ENCODE results near the gene CCDC158.
"Not testable (repeated sequence)": the region's sequence is repeated elsewhere in the genome, so short reads cannot be mapped to it uniquely, and the experiment has no call there.

The CCDC158 gene

DNA sequence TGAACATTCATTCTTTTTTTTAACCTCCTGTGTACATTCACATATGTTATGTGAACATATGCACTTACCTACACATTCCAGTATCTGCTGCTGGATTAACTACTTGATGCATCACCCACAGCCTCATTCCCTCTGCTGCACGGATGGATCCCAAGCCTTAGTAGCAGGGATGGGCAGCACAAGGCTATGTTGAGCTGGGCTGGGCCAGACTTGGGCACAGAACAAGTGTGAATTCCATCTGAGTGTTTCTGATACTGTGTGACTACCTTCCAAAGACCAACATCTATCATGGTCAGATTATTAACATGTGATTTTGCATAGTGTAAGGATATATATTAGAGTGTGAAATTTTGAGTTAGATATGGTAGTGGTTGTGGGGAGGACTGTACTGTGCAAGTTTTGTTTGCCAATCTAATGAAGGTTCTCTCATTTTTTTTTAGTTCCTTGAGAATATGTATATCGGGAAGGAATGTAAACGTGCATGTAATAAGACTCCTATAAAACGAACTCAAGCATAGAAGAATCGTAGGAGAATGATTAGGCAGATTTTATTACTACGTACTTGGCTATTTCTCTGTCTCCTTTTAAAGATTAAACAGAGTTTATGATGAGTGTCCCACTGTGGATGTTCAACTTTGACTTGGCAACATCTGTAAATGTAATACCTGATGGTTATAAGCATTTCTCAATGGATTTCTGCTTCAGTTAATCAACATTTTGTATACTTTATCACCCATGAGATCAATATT, 137.8 kb downstream of the CCDC158 start:
- no peak for DNase-seq (ENCODE audit: low read depth)
- no peak for TF ChIP-seq CTCF (conservative IDR thresholded peaks at IDR 0.05; ENCODE audit: low read depth, low read length)
- H3K4me3 ChIP-seq (ENCODE audit: low read depth, low read length) = no peak overlapping the region

GRCh38 chr4:76281594-76281993, 139.3 kb downstream of the CCDC158 start:
- H3K4me3 ChIP-seq (ENCODE audit: low read depth, low read length); DNase-seq (ENCODE audit: low read depth): not testable (repeated sequence)

DNA sequence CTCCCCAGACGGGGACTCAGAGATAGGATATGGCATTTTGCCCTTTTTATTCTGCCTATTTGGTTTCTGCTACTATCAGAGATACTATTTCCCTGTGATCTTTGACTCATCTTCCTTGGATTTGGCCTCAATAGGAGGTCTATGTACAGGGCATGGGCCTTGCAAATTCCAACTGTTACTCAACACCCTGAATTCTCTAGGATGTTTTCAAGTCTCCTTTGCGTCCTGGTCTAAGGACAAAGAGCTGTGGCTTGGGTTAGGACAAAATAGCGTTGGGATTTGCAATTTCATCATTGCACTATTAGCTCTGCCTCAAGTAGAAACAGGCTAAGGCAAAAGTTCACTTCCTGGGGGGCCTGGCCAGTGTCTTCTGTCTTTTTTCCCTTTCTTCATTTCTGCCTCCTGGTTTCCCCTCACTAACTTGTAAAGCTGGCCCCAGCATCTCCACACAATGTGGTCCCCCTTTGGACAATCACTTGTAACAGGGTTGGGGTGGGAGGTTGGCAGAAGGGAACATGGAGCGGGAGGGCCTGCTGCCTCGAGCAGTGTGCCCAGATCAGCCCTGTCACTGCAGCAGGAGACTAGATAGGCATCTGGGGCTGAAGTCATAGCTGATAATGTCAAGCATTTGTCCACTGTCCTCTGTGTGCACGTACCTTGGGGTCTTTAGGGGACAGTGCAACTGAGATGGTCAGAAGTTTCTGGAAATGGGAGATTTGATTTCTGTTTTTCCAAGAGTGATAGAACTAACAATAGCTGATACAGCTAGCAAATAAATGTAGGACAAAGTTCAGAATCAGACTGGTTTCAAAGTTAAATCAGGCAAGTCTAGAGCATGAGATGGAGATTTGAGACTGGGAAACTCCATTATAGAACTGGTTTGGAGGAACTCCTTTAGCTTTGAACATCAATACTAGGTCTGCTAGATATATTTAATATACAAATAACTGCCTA, 140.2 kb downstream of the CCDC158 start:
- DNase-seq (ENCODE audit: low read depth) = no peak
- no peak overlapping the region for H3K4me3 ChIP-seq (ENCODE audit: low read depth, low read length)
- TF ChIP-seq CTCF (conservative IDR thresholded peaks at IDR 0.05; ENCODE audit: low read depth, low read length) = no peak

GRCh38 chr4:76279462-76279861, 141.5 kb downstream of the CCDC158 start:
- no peak for DNase-seq (ENCODE audit: low read depth)
- TF ChIP-seq CTCF (conservative IDR thresholded peaks at IDR 0.05; ENCODE audit: low read depth, low read length) = no peak
- no peak overlapping the region for H3K4me3 ChIP-seq (ENCODE audit: low read depth, low read length)

GRCh38 chr4:76278583-76278982, 142.4 kb downstream of the CCDC158 start:
- TF ChIP-seq CTCF (conservative IDR thresholded peaks at IDR 0.05; ENCODE audit: low read depth, low read length) = no peak
- DNase-seq (ENCODE audit: low read depth) = no peak
- no peak overlapping the region for H3K4me3 ChIP-seq (ENCODE audit: low read depth, low read length)

DNA sequence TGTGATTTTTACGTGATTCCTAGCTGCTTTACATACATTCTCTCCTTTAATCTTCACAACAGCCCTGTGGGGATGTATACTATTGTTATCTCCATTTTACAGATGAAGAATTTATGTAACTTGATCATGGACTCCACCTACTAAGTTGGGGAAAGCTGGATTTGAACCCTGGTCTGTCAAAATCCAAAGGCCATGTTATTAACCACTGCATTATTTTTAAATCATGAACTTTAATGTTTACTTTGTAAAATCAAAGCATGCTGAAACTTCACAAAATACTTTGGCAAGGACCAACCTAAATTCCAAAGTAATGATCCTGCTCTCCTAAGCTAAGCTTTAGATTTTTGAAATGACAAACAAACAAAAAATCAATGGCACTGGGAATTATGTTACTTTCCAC, 143.3 kb downstream of the CCDC158 start:
- no peak for DNase-seq (ENCODE audit: low read depth)
- no peak overlapping the region for H3K4me3 ChIP-seq (ENCODE audit: low read depth, low read length)
- TF ChIP-seq CTCF (conservative IDR thresholded peaks at IDR 0.05; ENCODE audit: low read depth, low read length) = no peak

DNA sequence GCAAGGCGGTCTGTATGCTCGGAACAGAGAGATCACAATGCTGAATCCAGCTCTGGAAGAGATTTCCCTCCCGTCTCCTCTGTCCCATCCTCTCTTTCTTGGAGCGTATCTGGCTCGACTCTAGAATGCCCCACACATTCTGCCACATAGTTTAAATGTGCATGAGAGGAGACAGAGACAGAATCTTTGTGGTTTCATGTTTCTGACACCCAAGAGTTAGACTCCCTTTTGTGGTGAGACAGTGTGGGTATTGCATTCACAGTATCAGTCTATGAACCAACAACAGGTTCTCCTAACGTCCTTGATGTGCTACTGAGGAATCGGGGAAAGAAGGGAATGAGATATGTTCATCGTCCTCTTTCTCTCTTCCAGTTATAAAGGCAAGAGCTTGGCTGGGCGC, 144.1 kb downstream of the CCDC158 start:
- no peak for TF ChIP-seq CTCF (conservative IDR thresholded peaks at IDR 0.05; ENCODE audit: low read depth, low read length)
- DNase-seq (ENCODE audit: low read depth) = no peak
- H3K4me3 ChIP-seq (ENCODE audit: low read depth, low read length) = no peak overlapping the region

Measured in choroid plexus epithelial cell (primary cell).